Measurements from ENCODE around the gene COL4A2.

Gene COL4A2

DNA sequence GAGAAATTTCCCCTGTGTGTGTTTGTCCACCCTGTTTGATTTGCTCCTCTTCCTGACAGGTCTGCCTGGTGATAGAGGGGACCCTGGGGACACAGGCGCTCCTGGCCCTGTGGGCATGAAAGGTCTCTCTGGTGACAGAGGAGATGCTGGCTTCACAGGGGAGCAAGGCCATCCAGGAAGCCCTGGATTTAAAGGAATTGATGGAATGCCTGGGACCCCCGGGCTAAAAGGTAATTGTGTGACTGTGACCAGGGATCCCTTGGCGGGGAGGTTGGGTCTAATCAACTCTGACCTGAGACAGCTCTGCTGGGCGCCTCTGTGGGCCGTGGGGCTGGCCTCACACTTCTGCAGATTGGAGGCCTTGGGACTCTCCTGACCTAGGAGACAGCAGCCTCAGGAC lies 173.1 kb downstream of the COL4A2 start:
- DNase-seq (ENCODE audit: low spot score) = no peak
- no peak overlapping the region for H2BK15ac ChIP-seq (ENCODE audit: low read length)
- no peak overlapping the region for H3K23ac ChIP-seq (ENCODE audit: low read depth, low read length, poor library complexity)
- H3K4me3 ChIP-seq (ENCODE audit: low read length in 2 of 2) = no peak overlapping the region
- no peak overlapping the region for H3K14ac ChIP-seq (ENCODE audit: low read length)
- H3K79me1 ChIP-seq (ENCODE audit: low read depth, low read length) = no peaks in the 10 kb centered on the region
- no peak overlapping the region for H3K9ac ChIP-seq (ENCODE audit: low read depth, low read length, poor library complexity)
- no peaks in the 10 kb centered on the region for H3K9me3 ChIP-seq (replicated peaks in 1 of 2; ENCODE audit: control insufficient read depth in 2 of 2, insufficient read depth in 1 of 2, low read depth in 1 of 2, low read length in 2 of 2)
- no peak overlapping the region for H2AFZ ChIP-seq (ENCODE audit: low read length)
- H2AK5ac ChIP-seq (ENCODE audit: low read depth, low read length) = no peak overlapping the region
- no CpG with 5 or more reads among the region's 5 CpGs for WGBS, 2 donors (ENCODE audit: extremely low coverage in 2 of 2, insufficient read length in 2 of 2, insufficient replicate concordance in 1 of 2)
- peaks cover 31 to 93% of the 10 kb centered on the region in 2 donors for H3K36me3 ChIP-seq (replicated peaks in 1 of 2; ENCODE audit: control insufficient read depth in 2 of 2, insufficient read depth in 2 of 2, low read length in 2 of 2)
- no peak overlapping the region for H3K27ac ChIP-seq (replicated peaks; ENCODE audit: low read length)
- no peak overlapping the region for H4K8ac ChIP-seq (ENCODE audit: low read depth, low read length)
- no peak overlapping the region for H3K4ac ChIP-seq (ENCODE audit: low read length)
- H3K4me2 ChIP-seq (ENCODE audit: insufficient read depth, low read length, poor library complexity, severe bottlenecking) = no peak overlapping the region
- H2BK120ac ChIP-seq (ENCODE audit: low read depth, low read length) = no peak overlapping the region
- H3K27me3 ChIP-seq (ENCODE audit: control insufficient read depth in 3 of 3, insufficient read depth in 3 of 3, low read depth in 1 of 3, low read length in 3 of 3) = no peaks in the 10 kb centered on the region
- H3K18ac ChIP-seq (ENCODE audit: low read length) = peak overlapping the region; percentile 0
- H4K91ac ChIP-seq (ENCODE audit: low read depth, low read length, poor library complexity) = no peak overlapping the region
- H3K4me1 ChIP-seq (ENCODE audit: control insufficient read depth in 2 of 2, insufficient read depth in 1 of 2, low read depth in 1 of 2, low read length in 2 of 2) = peaks cover 0 to 2% of the 10 kb centered on the region in 2 donors
- no peak overlapping the region for H2BK12ac ChIP-seq (ENCODE audit: low read length)
- H2BK5ac ChIP-seq (ENCODE audit: low read length) = no peak overlapping the region

DNA sequence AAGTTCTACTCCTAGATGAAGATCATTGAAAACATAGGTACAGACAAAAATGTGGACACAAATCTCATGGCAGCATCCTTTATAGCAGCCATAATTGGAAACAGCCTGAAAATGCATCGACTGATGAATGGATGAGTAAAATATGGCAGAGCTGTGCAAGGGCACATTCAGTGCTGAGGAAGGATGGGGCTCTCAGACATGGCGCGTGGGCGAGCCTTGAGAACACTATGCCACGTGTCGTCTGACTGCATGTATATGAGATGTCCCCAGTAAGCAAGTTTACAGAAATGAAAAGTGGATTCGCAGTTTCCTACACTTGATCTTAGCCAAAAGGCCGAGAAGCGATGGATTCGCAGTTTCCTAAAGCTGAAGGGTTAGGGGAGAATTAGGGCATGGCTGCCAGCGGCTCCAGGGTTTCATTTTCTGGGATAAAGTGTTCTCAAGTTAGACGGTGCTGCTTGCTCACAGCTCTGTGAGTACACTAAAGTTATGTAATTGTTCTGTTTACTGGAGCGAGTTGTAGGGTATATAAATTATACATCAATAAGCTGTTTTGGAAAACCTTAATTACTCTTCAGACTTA lies 176.4 kb downstream of the COL4A2 start:
- no peak overlapping the region for H3K4me3 ChIP-seq (ENCODE audit: low read length in 2 of 2)
- no peak overlapping the region for H4K91ac ChIP-seq (ENCODE audit: low read depth, low read length, poor library complexity)
- no peaks in the 10 kb centered on the region for H3K79me1 ChIP-seq (ENCODE audit: low read depth, low read length)
- H2AK5ac ChIP-seq (ENCODE audit: low read depth, low read length) = no peak overlapping the region
- no peak overlapping the region for H3K18ac ChIP-seq (ENCODE audit: low read length)
- H3K9ac ChIP-seq (ENCODE audit: low read depth, low read length, poor library complexity) = no peak overlapping the region
- no peaks in the 10 kb centered on the region for H3K27me3 ChIP-seq (ENCODE audit: control insufficient read depth in 3 of 3, insufficient read depth in 3 of 3, low read depth in 1 of 3, low read length in 3 of 3)
- no CpG with 5 or more reads among the region's 13 CpGs for WGBS, 2 donors (ENCODE audit: extremely low coverage in 2 of 2, insufficient read length in 2 of 2, insufficient replicate concordance in 1 of 2)
- H4K8ac ChIP-seq (ENCODE audit: low read depth, low read length) = no peak overlapping the region
- no peak overlapping the region for H2BK5ac ChIP-seq (ENCODE audit: low read length)
- H3K9me3 ChIP-seq (replicated peaks in 1 of 2; ENCODE audit: control insufficient read depth in 2 of 2, insufficient read depth in 1 of 2, low read depth in 1 of 2, low read length in 2 of 2) = no peaks in the 10 kb centered on the region
- H3K14ac ChIP-seq (ENCODE audit: low read length) = no peak overlapping the region
- H2BK12ac ChIP-seq (ENCODE audit: low read length) = no peak overlapping the region
- no peak overlapping the region for H2AFZ ChIP-seq (ENCODE audit: low read length)
- peaks cover 27 to 89% of the 10 kb centered on the region in 2 donors for H3K36me3 ChIP-seq (replicated peaks in 1 of 2; ENCODE audit: control insufficient read depth in 2 of 2, insufficient read depth in 2 of 2, low read length in 2 of 2)
- H3K4ac ChIP-seq (ENCODE audit: low read length) = no peak overlapping the region
- no peak for DNase-seq (ENCODE audit: low spot score)
- peaks cover 8 to 15% of the 10 kb centered on the region in 2 donors for H3K4me1 ChIP-seq (ENCODE audit: control insufficient read depth in 2 of 2, insufficient read depth in 1 of 2, low read depth in 1 of 2, low read length in 2 of 2)
- H2BK15ac ChIP-seq (ENCODE audit: low read length) = no peak overlapping the region
- no peak overlapping the region for H3K23ac ChIP-seq (ENCODE audit: low read depth, low read length, poor library complexity)
- no peak overlapping the region for H3K4me2 ChIP-seq (ENCODE audit: insufficient read depth, low read length, poor library complexity, severe bottlenecking)
- H3K27ac ChIP-seq (replicated peaks; ENCODE audit: low read length) = no peak overlapping the region
- H2BK120ac ChIP-seq (ENCODE audit: low read depth, low read length) = no peak overlapping the region

- H2BK120ac ChIP-seq (ENCODE audit: low read depth, low read length) = no peak overlapping the region
- H3K14ac ChIP-seq (ENCODE audit: low read length) = no peak overlapping the region
- H3K27ac ChIP-seq (replicated peaks; ENCODE audit: low read length) = no peak overlapping the region
- no peak overlapping the region for H4K8ac ChIP-seq (ENCODE audit: low read depth, low read length)
- H3K18ac ChIP-seq (ENCODE audit: low read length) = peak overlapping the region; percentile 66
- H3K9ac ChIP-seq (ENCODE audit: low read depth, low read length, poor library complexity) = no peak overlapping the region
- H3K36me3 ChIP-seq (replicated peaks in 1 of 2; ENCODE audit: control insufficient read depth in 2 of 2, insufficient read depth in 2 of 2, low read length in 2 of 2) = peaks cover 34 to 89% of the 10 kb centered on the region in 2 donors
- H2AFZ ChIP-seq (ENCODE audit: low read length) = no peak overlapping the region
- H2BK5ac ChIP-seq (ENCODE audit: low read length) = no peak overlapping the region
- peak overlapping the region; percentile 74 for H3K23ac ChIP-seq (ENCODE audit: low read depth, low read length, poor library complexity)
- H3K4me3 ChIP-seq (ENCODE audit: low read length in 2 of 2) = no peak overlapping the region
- WGBS, 2 donors (ENCODE audit: extremely low coverage in 2 of 2, insufficient read length in 2 of 2, insufficient replicate concordance in 1 of 2) = no CpG with 5 or more reads among the region's 18 CpGs
- H3K4ac ChIP-seq (ENCODE audit: low read length) = no peak overlapping the region
- DNase-seq (ENCODE audit: low spot score) = no peak
- H3K4me1 ChIP-seq (ENCODE audit: control insufficient read depth in 2 of 2, insufficient read depth in 1 of 2, low read depth in 1 of 2, low read length in 2 of 2) = peaks cover 8 to 15% of the 10 kb centered on the region in 2 donors
- no peak overlapping the region for H3K4me2 ChIP-seq (ENCODE audit: insufficient read depth, low read length, poor library complexity, severe bottlenecking)
- no peak overlapping the region for H4K91ac ChIP-seq (ENCODE audit: low read depth, low read length, poor library complexity)
- H3K9me3 ChIP-seq (replicated peaks in 1 of 2; ENCODE audit: control insufficient read depth in 2 of 2, insufficient read depth in 1 of 2, low read depth in 1 of 2, low read length in 2 of 2) = no peaks in the 10 kb centered on the region
- peak overlapping the region; percentile 53 for H2BK12ac ChIP-seq (ENCODE audit: low read length)
- no peaks in the 10 kb centered on the region for H3K79me1 ChIP-seq (ENCODE audit: low read depth, low read length)
- peak overlapping the region; percentile 41 for H2AK5ac ChIP-seq (ENCODE audit: low read depth, low read length)
- H2BK15ac ChIP-seq (ENCODE audit: low read length) = no peak overlapping the region
- H3K27me3 ChIP-seq (ENCODE audit: control insufficient read depth in 3 of 3, insufficient read depth in 3 of 3, low read depth in 1 of 3, low read length in 3 of 3) = no peaks in the 10 kb centered on the region
These were observed 177.4 kb downstream of the COL4A2 start for GRCh38 chr13:110484290-110485048.

DNA sequence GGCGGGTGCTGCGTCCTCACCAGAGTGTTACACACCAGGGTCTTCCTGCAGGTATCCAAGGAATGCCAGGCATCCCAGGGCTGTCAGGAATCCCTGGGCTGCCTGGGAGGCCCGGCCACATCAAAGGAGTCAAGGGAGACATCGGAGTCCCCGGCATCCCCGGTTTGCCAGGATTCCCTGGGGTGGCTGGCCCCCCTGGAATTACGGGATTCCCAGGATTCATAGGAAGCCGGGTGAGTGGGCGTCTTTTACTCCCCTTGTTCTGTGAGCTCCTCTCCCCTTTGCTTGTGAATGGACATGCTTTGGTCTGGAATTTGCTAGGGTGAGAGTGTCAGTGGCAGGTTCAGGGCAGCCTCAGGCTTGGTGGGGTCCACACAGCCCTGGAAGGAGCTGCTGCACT lies 178.5 kb downstream of the COL4A2 start:
- H3K27ac ChIP-seq (replicated peaks; ENCODE audit: low read length) = peak overlapping the region; percentile 7
- no peak overlapping the region for H3K23ac ChIP-seq (ENCODE audit: low read depth, low read length, poor library complexity)
- H2BK120ac ChIP-seq (ENCODE audit: low read depth, low read length) = no peak overlapping the region
- H3K79me1 ChIP-seq (ENCODE audit: low read depth, low read length) = no peaks in the 10 kb centered on the region
- H2AK5ac ChIP-seq (ENCODE audit: low read depth, low read length) = no peak overlapping the region
- peaks cover 30 to 89% of the 10 kb centered on the region in 2 donors for H3K36me3 ChIP-seq (replicated peaks in 1 of 2; ENCODE audit: control insufficient read depth in 2 of 2, insufficient read depth in 2 of 2, low read length in 2 of 2)
- no peak overlapping the region for H2BK12ac ChIP-seq (ENCODE audit: low read length)
- no peaks in the 10 kb centered on the region for H3K9me3 ChIP-seq (replicated peaks in 1 of 2; ENCODE audit: control insufficient read depth in 2 of 2, insufficient read depth in 1 of 2, low read depth in 1 of 2, low read length in 2 of 2)
- H2AFZ ChIP-seq (ENCODE audit: low read length) = no peak overlapping the region
- H2BK15ac ChIP-seq (ENCODE audit: low read length) = no peak overlapping the region
- no peak overlapping the region for H3K4me2 ChIP-seq (ENCODE audit: insufficient read depth, low read length, poor library complexity, severe bottlenecking)
- H4K8ac ChIP-seq (ENCODE audit: low read depth, low read length) = no peak overlapping the region
- H3K18ac ChIP-seq (ENCODE audit: low read length) = peak overlapping the region; percentile 73
- no peak overlapping the region for H3K4ac ChIP-seq (ENCODE audit: low read length)
- H3K4me3 ChIP-seq (ENCODE audit: low read length in 2 of 2) = no peak overlapping the region
- DNase-seq (ENCODE audit: low spot score) = peak; percentile 56
- no peak overlapping the region for H3K9ac ChIP-seq (ENCODE audit: low read depth, low read length, poor library complexity)
- no peak overlapping the region for H4K91ac ChIP-seq (ENCODE audit: low read depth, low read length, poor library complexity)
- no peaks in the 10 kb centered on the region for H3K27me3 ChIP-seq (ENCODE audit: control insufficient read depth in 3 of 3, insufficient read depth in 3 of 3, low read depth in 1 of 3, low read length in 3 of 3)
- H3K14ac ChIP-seq (ENCODE audit: low read length) = no peak overlapping the region
- WGBS, 2 donors (ENCODE audit: extremely low coverage in 2 of 2, insufficient read length in 2 of 2, insufficient replicate concordance in 1 of 2) = no CpG with 5 or more reads among the region's 9 CpGs
- H3K4me1 ChIP-seq (ENCODE audit: control insufficient read depth in 2 of 2, insufficient read depth in 1 of 2, low read depth in 1 of 2, low read length in 2 of 2) = peaks cover 8 to 15% of the 10 kb centered on the region in 2 donors
- peak overlapping the region; percentile 14 for H2BK5ac ChIP-seq (ENCODE audit: low read length)
